Activated CD4-positive, alpha-beta memory T cell treated with anti-CD3 and anti-CD28 coated beads for 36 hours (primary cell): ENCODE measurements around the gene OR2H1. TPM values are rescaled to one million over a fixed set of nuclear protein-coding genes. Genes with fewer than 3 reads are reported as not detected.

Source experiments
- CTCF ChIA-PET: fragments of 350-600 bp; sonication (Branson Sonifier 250); formaldehyde crosslinking; loops from one replicate; lab custom pipeline; 2021; ENCODE audit warnings: antibody characterized with exemption, inconsistent platforms; lab: Charles Lee
- POLR2A ChIA-PET: fragments of 350-600 bp; sonication (Branson Sonifier 250); formaldehyde crosslinking; loops from one replicate; lab custom pipeline; 2021; ENCODE audit warnings: antibody characterized with exemption; lab: Charles Lee
- DNase-seq: peaks from one replicate; pipeline ENCODE4 v3.0.0-alpha.2; 2020
- H3K27ac Mint-ChIP-seq: one replicate; pipeline ENCODE4 v1.8.0; 2021; ENCODE audit warnings: mixed read lengths
- H3K27me3 Mint-ChIP-seq: one replicate; pipeline ENCODE4 v1.8.0; 2021; ENCODE audit warnings: mixed read lengths
- H3K36me3 Mint-ChIP-seq: one replicate; pipeline ENCODE4 v1.8.0; 2021; ENCODE audit warnings: mixed read lengths
- H3K4me1 Mint-ChIP-seq: one replicate; pipeline ENCODE4 v1.8.0; 2021; ENCODE audit warnings: low read depth, mixed read lengths
- H3K4me3 Mint-ChIP-seq: one replicate; pipeline ENCODE4 v1.8.0; 2021; ENCODE audit warnings: mild to moderate bottlenecking, mixed read lengths
- H3K9me3 Mint-ChIP-seq: one replicate; pipeline ENCODE4 v1.8.0; 2021; ENCODE audit warnings: mixed read lengths
- intact Hi-C: fragments of 100-400 bp; cut with micrococcal nuclease; formaldehyde crosslinking; loops from one replicate; pipeline ENCODE4 v1.15.1; 2023
- total RNA-seq, 2 experiments: library from RNA; stranded (reverse); gene quantifications; one replicate each; pipeline ENCODE4 v1.2.3, GENCODE V29; 2021

Gene OR2H1
- total RNA-seq, 2 experiments from 2014 or later, result not detected

- H3K27me3 Mint-ChIP-seq, result peaks cover 12% of the 10 kb centered on the region
- H3K9me3 Mint-ChIP-seq, result no peaks in the 10 kb centered on the region
- intact Hi-C loops, result no loop called here
- H3K27ac Mint-ChIP-seq, result no peak within 1 kb of the TSS
- no peak within 1 kb of the TSS for H3K4me3 Mint-ChIP-seq
- H3K36me3 Mint-ChIP-seq, result no peaks in the 10 kb centered on the region
- H3K4me1 Mint-ChIP-seq, result no peaks in the 10 kb centered on the region
- DNase-seq, result no peak
- ChIA-PET CTCF (no interaction called here), POLR2A (no interaction called here)
These were observed 30.7 kb downstream of the OR2H1 start, which contains the start of gene MAS1L for GRCh38 chr6:29487660-29488059. MAS1L (minus strand) TSS chr6:29487956; CDS start chr6:29487902, 54 bp downstream.

DNA sequence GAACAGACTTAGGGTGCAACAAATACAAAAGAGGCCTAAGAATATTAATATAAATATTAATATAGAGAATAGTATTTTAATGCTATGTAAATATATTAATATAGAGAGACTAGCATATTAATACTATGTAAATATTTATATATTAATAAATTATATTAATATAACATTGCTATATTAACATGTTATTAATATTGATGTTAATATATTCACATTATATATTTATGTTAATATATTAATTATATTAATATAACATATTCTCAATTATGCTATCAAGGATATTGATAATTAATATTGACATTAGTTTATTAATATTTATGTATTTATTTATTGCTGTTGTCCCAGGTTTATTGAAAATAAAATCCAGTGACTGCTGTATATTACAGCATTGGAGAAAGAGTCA is 31.9 kb downstream of the OR2H1 start:
- no peak for DNase-seq
- Mint-ChIP-seq H3K9me3 (no peaks in the 10 kb centered on the region), H3K36me3 (no peaks in the 10 kb centered on the region), H3K4me1 (no peaks in the 10 kb centered on the region), H3K27ac (no peak overlapping the region), H3K27me3 (peaks cover 14% of the 10 kb centered on the region), H3K4me3 (no peak overlapping the region)
- CTCF ChIA-PET, result interaction anchor here (0.7 to 1.3 kb wide), 2 partner anchors 473 to 529 kb away, joined by 3 read pairs; no protein-coding TSS in a partner anchor
- intact Hi-C loops, result no loop called here
- POLR2A ChIA-PET, result no interaction called here

DNA sequence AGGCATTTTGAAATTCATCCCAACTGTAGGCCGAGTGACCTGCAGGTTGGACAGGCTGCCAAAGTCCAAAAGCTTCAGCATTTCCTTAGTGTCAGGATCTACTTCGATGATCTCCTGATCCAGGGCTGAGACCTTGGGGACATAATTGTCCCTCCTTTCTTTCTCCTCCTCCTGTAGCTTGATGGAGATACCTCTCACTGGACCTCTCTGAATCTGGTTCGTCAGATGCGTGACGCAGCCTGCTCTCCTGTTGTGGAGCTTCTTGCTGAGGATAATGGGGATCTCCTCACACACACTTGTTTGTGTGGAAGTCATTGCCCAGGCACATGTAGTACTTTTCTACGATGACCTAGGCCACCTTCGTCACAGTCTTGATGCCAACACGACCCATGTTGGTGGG is 32.3 kb downstream of the OR2H1 start:
- CTCF ChIA-PET, result interaction anchor here (0.7 to 1.3 kb wide), 2 partner anchors 473 to 529 kb away, joined by 3 read pairs; no protein-coding TSS in a partner anchor

DNA sequence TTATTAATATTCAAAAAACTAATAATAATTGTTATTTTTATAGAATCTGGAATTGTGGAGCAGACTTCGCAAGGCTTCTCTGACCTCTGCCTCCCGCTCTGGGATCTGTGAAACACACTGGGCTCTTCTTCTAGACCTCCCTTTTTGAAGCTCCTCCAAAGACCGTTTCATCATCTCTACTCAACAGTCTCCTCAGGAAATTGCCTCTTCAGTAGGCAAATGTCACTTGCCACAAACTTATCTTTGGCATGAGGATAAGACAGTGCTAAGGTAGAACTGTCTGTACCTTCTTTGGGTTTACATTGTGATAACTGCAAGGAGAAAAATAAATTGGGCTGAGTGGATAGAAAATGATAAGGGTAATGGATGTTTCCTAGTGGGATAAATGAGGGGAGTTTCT is 33.1 kb downstream of the OR2H1 start:
- peaks cover 14% of the 10 kb centered on the region for H3K27me3 Mint-ChIP-seq
- no peaks in the 10 kb centered on the region for H3K4me1 Mint-ChIP-seq
- intact Hi-C loops, result no loop called here
- no peak overlapping the region for H3K27ac Mint-ChIP-seq
- ChIA-PET POLR2A (no interaction called here), CTCF (no interaction called here)
- H3K9me3 Mint-ChIP-seq, result no peaks in the 10 kb centered on the region
- no peak overlapping the region for H3K4me3 Mint-ChIP-seq
- no peak for DNase-seq
- no peaks in the 10 kb centered on the region for H3K36me3 Mint-ChIP-seq

More for the DNA sequence above, 32.3 kb downstream of the OR2H1 start:
- no peaks in the 10 kb centered on the region for H3K36me3 Mint-ChIP-seq
- H3K27me3 Mint-ChIP-seq, result peaks cover 14% of the 10 kb centered on the region
- no peak overlapping the region for H3K4me3 Mint-ChIP-seq
- POLR2A ChIA-PET, result no interaction called here
- intact Hi-C loops, result no loop called here
- no peaks in the 10 kb centered on the region for H3K9me3 Mint-ChIP-seq
- H3K4me1 Mint-ChIP-seq, result no peaks in the 10 kb centered on the region
- no peak overlapping the region for H3K27ac Mint-ChIP-seq
- DNase-seq, result no peak

- ChIA-PET CTCF (no interaction called here), POLR2A (no interaction called here)
- H3K27me3 Mint-ChIP-seq, result peaks cover 14% of the 10 kb centered on the region
- no peak for DNase-seq
- no peak overlapping the region for H3K4me3 Mint-ChIP-seq
- H3K36me3 Mint-ChIP-seq, result no peaks in the 10 kb centered on the region
- H3K9me3 Mint-ChIP-seq, result no peaks in the 10 kb centered on the region
- intact Hi-C loops, result no loop called here
- no peak overlapping the region for H3K27ac Mint-ChIP-seq
- H3K4me1 Mint-ChIP-seq, result no peaks in the 10 kb centered on the region
These were observed 33.6 kb downstream of the OR2H1 start for GRCh38 chr6:29490552-29490951.

DNA sequence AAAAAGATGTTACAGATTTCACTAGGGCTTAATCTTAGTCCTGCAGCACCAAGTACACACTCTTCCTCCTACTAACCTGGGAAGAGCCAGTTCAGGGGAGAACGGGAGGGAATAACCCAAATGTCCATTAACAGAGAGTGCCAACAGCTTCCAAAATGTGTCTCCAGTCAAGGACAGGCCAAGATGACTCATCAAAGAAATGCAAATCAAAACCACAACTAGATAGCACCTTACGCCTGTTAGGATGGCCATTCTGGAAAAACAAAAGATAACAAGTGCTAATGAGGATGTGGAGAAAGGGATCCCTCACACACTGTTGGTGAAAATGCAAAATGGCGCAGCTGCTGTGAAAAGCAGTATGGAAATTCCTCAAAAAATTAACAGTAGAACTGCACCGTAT is 34.6 kb downstream of the OR2H1 start:
- CTCF ChIA-PET, result no interaction called here
- Mint-ChIP-seq H3K36me3 (no peaks in the 10 kb centered on the region), H3K27me3 (peaks cover 19% of the 10 kb centered on the region), H3K4me1 (no peaks in the 10 kb centered on the region), H3K27ac (no peak overlapping the region), H3K9me3 (no peaks in the 10 kb centered on the region), H3K4me3 (no peak overlapping the region)
- intact Hi-C loops, result no loop called here
- DNase-seq, result no peak
- POLR2A ChIA-PET, result no interaction called here

- CTCF ChIA-PET, result no interaction called here
- H3K9me3 Mint-ChIP-seq, result no peaks in the 10 kb centered on the region
- H3K27me3 Mint-ChIP-seq, result peaks cover 25% of the 10 kb centered on the region
- no peak for DNase-seq
- H3K36me3 Mint-ChIP-seq, result no peaks in the 10 kb centered on the region
- POLR2A ChIA-PET, result no interaction called here
- no peak overlapping the region for H3K4me3 Mint-ChIP-seq
- H3K4me1 Mint-ChIP-seq, result no peaks in the 10 kb centered on the region
- no peak overlapping the region for H3K27ac Mint-ChIP-seq
- intact Hi-C loops, result no loop called here
These were observed 36.3 kb downstream of the OR2H1 start for GRCh38 chr6:29493261-29493660.

GRCh38 chr6:29494131-29494530 is 37.2 kb downstream of the OR2H1 start:
- Mint-ChIP-seq H3K27me3 (peaks cover 28% of the 10 kb centered on the region), H3K27ac (no peak overlapping the region), H3K36me3 (no peaks in the 10 kb centered on the region), H3K4me3 (no peak overlapping the region), H3K9me3 (no peaks in the 10 kb centered on the region), H3K4me1 (no peaks in the 10 kb centered on the region)
- intact Hi-C loops, result no loop called here
- CTCF ChIA-PET, result no interaction called here
- POLR2A ChIA-PET, result no interaction called here
- DNase-seq, result no peak

DNA sequence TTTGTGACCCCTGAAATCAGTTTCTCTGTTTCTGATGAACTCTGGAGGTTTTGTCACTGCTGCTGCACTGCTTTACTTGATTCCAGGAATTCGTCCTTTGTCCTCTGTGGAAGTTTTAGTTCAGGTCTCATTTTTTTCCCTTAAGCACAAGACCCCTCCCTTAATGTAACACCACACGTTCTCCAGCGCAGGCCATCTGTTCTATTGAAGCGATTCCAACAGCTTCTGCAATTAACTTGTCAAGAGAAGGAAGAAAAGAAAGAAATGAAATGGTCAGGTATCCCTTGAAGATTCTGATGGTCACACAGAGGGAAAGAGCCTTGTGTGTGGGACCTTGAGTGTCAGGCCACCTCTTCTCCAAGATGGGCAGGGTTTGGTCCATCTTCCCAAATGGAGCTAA is 38.6 kb downstream of the OR2H1 start:
- no peak overlapping the region for H3K27ac Mint-ChIP-seq
- no peaks in the 10 kb centered on the region for H3K36me3 Mint-ChIP-seq
- H3K4me3 Mint-ChIP-seq, result no peak overlapping the region
- ChIA-PET POLR2A (no interaction called here), CTCF (no interaction called here)
- DNase-seq, result no peak
- no peaks in the 10 kb centered on the region for H3K4me1 Mint-ChIP-seq
- intact Hi-C loops, result no loop called here
- peaks cover 25% of the 10 kb centered on the region for H3K27me3 Mint-ChIP-seq
- no peaks in the 10 kb centered on the region for H3K9me3 Mint-ChIP-seq

DNA sequence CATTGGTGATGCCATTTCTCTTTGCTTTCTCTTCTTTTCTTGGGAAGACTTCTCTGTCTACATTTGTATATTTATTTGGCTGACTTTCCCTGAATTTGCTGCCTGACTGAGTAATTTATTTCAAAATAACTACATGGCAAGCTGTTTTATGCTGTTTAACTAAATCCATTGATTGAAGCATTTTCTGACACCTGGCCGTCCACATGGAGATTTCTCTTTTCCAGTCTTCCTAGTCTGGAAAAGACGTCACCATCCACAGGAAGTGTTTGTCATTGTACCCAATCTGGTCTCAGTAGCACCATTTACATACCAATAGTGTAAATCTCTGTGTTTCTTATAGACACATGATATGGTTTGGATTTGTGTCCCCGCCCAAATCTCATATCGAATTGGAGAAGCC is 40.0 kb downstream of the OR2H1 start:
- no peaks in the 10 kb centered on the region for H3K4me1 Mint-ChIP-seq
- H3K4me3 Mint-ChIP-seq, result no peak overlapping the region
- DNase-seq, result no peak
- H3K27me3 Mint-ChIP-seq, result peaks cover 25% of the 10 kb centered on the region
- intact Hi-C loops, result no loop called here
- no peaks in the 10 kb centered on the region for H3K36me3 Mint-ChIP-seq
- H3K9me3 Mint-ChIP-seq, result no peaks in the 10 kb centered on the region
- no peak overlapping the region for H3K27ac Mint-ChIP-seq
- ChIA-PET CTCF (no interaction called here), POLR2A (no interaction called here)

GRCh38 chr6:29499704-29500103 is 42.7 kb downstream of the OR2H1 start:
- intact Hi-C loops, result no loop called here
- H3K4me1 Mint-ChIP-seq, result no peaks in the 10 kb centered on the region
- DNase-seq, result no peak
- no peaks in the 10 kb centered on the region for H3K36me3 Mint-ChIP-seq
- no peak overlapping the region for H3K4me3 Mint-ChIP-seq
- H3K9me3 Mint-ChIP-seq, result no peaks in the 10 kb centered on the region
- ChIA-PET POLR2A (no interaction called here), CTCF (no interaction called here)
- H3K27me3 Mint-ChIP-seq, result peaks cover 27% of the 10 kb centered on the region
- H3K27ac Mint-ChIP-seq, result no peak overlapping the region

GRCh38 chr6:29500594-29500993 is 43.6 kb downstream of the OR2H1 start:
- intact Hi-C loops, result no loop called here
- no peaks in the 10 kb centered on the region for H3K36me3 Mint-ChIP-seq
- no peak overlapping the region for H3K27ac Mint-ChIP-seq
- peaks cover 27% of the 10 kb centered on the region for H3K27me3 Mint-ChIP-seq
- H3K4me3 Mint-ChIP-seq, result no peak overlapping the region
- ChIA-PET CTCF (interaction anchor here (0.6 kb wide), 1 partner anchor 669 kb away, joined by 3 read pairs; no protein-coding TSS in a partner anchor), POLR2A (no interaction called here)
- no peak for DNase-seq
- H3K9me3 Mint-ChIP-seq, result no peaks in the 10 kb centered on the region
- H3K4me1 Mint-ChIP-seq, result no peaks in the 10 kb centered on the region

GRCh38 chr6:29501106-29501505 is 44.2 kb downstream of the OR2H1 start:
- no peak overlapping the region for H3K27ac Mint-ChIP-seq
- H3K4me1 Mint-ChIP-seq, result no peaks in the 10 kb centered on the region
- ChIA-PET CTCF (interaction anchor here (0.6 kb wide), 1 partner anchor 669 kb away, joined by 3 read pairs; no protein-coding TSS in a partner anchor), POLR2A (no interaction called here)
- peaks cover 27% of the 10 kb centered on the region for H3K27me3 Mint-ChIP-seq
- intact Hi-C loops, result no loop called here
- DNase-seq, result no peak
- no peak overlapping the region for H3K4me3 Mint-ChIP-seq
- no peaks in the 10 kb centered on the region for H3K36me3 Mint-ChIP-seq
- no peaks in the 10 kb centered on the region for H3K9me3 Mint-ChIP-seq
